ENCODE results near the gene GRIK4.
A peak's percentile ranks its signal among the peaks of the same experiment; 100 is the strongest.

The GRIK4 gene

GRCh38 chr11:120511116-120511819 is at the start of gene GRIK4:
Gene GRIK4 (plus strand): TSS chr11:120511748. CDS start chr11:120660319, 148,571 bp downstream.
- in situ Hi-C loops (cut with HindIII; ENCODE audit: low sequenced_read_pairs) = loop anchor here (25.0 kb wide), 1 partner anchor 176 kb away; no protein-coding TSS in a partner anchor
- DNase-seq (ENCODE audit: low read depth) = peak; percentile 40
- peak; percentile 85 for TF ChIP-seq CTCF (IDR thresholded peaks at IDR 0.05; ENCODE audit: low read depth, low read length, missing control alignments)
- H3K4me3 ChIP-seq (ENCODE audit: low read depth, low read length) = peak within 1 kb of the TSS; percentile 36

- in situ Hi-C loops (cut with HindIII; ENCODE audit: low sequenced_read_pairs) = no loop called here
- DNase-seq (ENCODE audit: low read depth) = no peak
Observed at GRCh38 chr11:120462825-120463224, 48.7 kb upstream of the GRIK4 start.

GRCh38 chr11:120465921-120466534 is 45.5 kb upstream of the GRIK4 start:
- in situ Hi-C loops (cut with HindIII; ENCODE audit: low sequenced_read_pairs) = no loop called here
- no peak for DNase-seq (ENCODE audit: low read depth)
- no peak overlapping the region for H3K4me3 ChIP-seq (ENCODE audit: low read depth, low read length)
- TF ChIP-seq CTCF (IDR thresholded peaks at IDR 0.05; ENCODE audit: low read depth, low read length, missing control alignments) = no peak

More at GRCh38 chr11:120462825-120463224, 48.7 kb upstream of the GRIK4 start:
- TF ChIP-seq CTCF (IDR thresholded peaks at IDR 0.05; ENCODE audit: low read depth, low read length, missing control alignments) = no peak
- H3K4me3 ChIP-seq (ENCODE audit: low read depth, low read length) = no peak overlapping the region

- DNase-seq (ENCODE audit: low read depth) = no peak
- in situ Hi-C loops (cut with HindIII; ENCODE audit: low sequenced_read_pairs) = no loop called here
- no peak overlapping the region for H3K4me3 ChIP-seq (ENCODE audit: low read depth, low read length)
- no peak for TF ChIP-seq CTCF (IDR thresholded peaks at IDR 0.05; ENCODE audit: low read depth, low read length, missing control alignments)
Observed at GRCh38 chr11:120467627-120468026, 43.9 kb upstream of the GRIK4 start.

- TF ChIP-seq CTCF (IDR thresholded peaks at IDR 0.05; ENCODE audit: low read depth, low read length, missing control alignments) = no peak
- in situ Hi-C loops (cut with HindIII; ENCODE audit: low sequenced_read_pairs) = no loop called here
- peak; percentile 74 for DNase-seq (ENCODE audit: low read depth)
- H3K4me3 ChIP-seq (ENCODE audit: low read depth, low read length) = no peak overlapping the region
Observed at GRCh38 chr11:120471131-120471530, 40.4 kb upstream of the GRIK4 start.

GRCh38 chr11:120471994-120472393 is 39.6 kb upstream of the GRIK4 start:
- in situ Hi-C loops (cut with HindIII; ENCODE audit: low sequenced_read_pairs) = no loop called here
- no peak overlapping the region for H3K4me3 ChIP-seq (ENCODE audit: low read depth, low read length)
- no peak for TF ChIP-seq CTCF (IDR thresholded peaks at IDR 0.05; ENCODE audit: low read depth, low read length, missing control alignments)
- no peak for DNase-seq (ENCODE audit: low read depth)

Data from astrocyte of the cerebellum (primary cell).